ENCODE data around the gene GALNT6. TPM values are rescaled to one million over a fixed set of nuclear protein-coding genes. Genes with fewer than 3 reads are reported as not detected.

Gene GALNT6
- total and polyA plus RNA-seq, 7 experiments from 2014 or later, result 2.5 to 19.5 (median 13.4) TPM

GRCh38 chr12:51429700-51430099, 38.5 kb upstream of the GALNT6 start:
- Mint-ChIP-seq H3K27me3 (peaks cover 0 to 18% (median 0%) of the 10 kb centered on the region in 5 donors), H3K27ac (no peak overlapping the region), H3K9me3 (peaks cover 0 to 1% (median 0%) of the 10 kb centered on the region in 11 donors), H3K36me3 (no peaks in the 10 kb centered on the region), H3K4me1 (peaks cover 0 to 26% (median 4%) of the 10 kb centered on the region in 7 donors), H3K4me3 (no peak overlapping the region)
- Histone ChIP-seq H3K36me3 (ENCODE audit: control insufficient read depth in 2 of 3, insufficient read depth in 3 of 3, low read length in 3 of 3) (no peaks in the 10 kb centered on the region), H3K27ac (ENCODE audit: low read depth, low read length) (no peak overlapping the region), H3K4me1 (ENCODE audit: control insufficient read depth in 2 of 2, insufficient read depth in 2 of 2, low read length in 2 of 2) (no peaks in the 10 kb centered on the region), H3K27me3 (ENCODE audit: control insufficient read depth in 2 of 2, insufficient read depth in 2 of 2, low read length in 2 of 2) (no peaks in the 10 kb centered on the region), H3K9me3 (ENCODE audit: control insufficient read depth in 2 of 3, low read length in 3 of 3) (no peaks in the 10 kb centered on the region), H3K4me3 (ENCODE audit: low read length) (no peak overlapping the region)
- intact Hi-C loops (cut with micrococcal nuclease), result loop anchor here (10.0 kb wide), 2 partner anchors 545 to 555 kb away; no protein-coding TSS in a partner anchor
- ChIA-PET POLR2A (no interaction called here), CTCF (interaction anchor here (0.7 kb wide), 1 partner anchor 63 kb away, joined by 3 read pairs; no protein-coding TSS in a partner anchor)
- no peak for ATAC-seq
- no peak for DNase-seq

- H3K4me1 ChIP-seq (ENCODE audit: control insufficient read depth in 2 of 2, insufficient read depth in 2 of 2, low read length in 2 of 2), result peaks cover 5% of the 10 kb centered on the region in 2 donors
- intact Hi-C loops (cut with micrococcal nuclease), result loop anchor here (10.0 kb wide), 2 partner anchors 547 to 557 kb away; no protein-coding TSS in a partner anchor
- peaks cover 0 to 16% (median 0%) of the 10 kb centered on the region in 5 donors for H3K27me3 Mint-ChIP-seq
- DNase-seq, result no peak
- no peaks in the 10 kb centered on the region for H3K9me3 ChIP-seq (ENCODE audit: control insufficient read depth in 2 of 3, low read length in 3 of 3)
- H3K9me3 Mint-ChIP-seq, result peaks cover 0 to 1% (median 0%) of the 10 kb centered on the region in 11 donors
- H3K4me3 ChIP-seq (ENCODE audit: low read length), result no peak overlapping the region
- CTCF ChIA-PET, result interaction anchor here (1.1 to 1.6 kb wide), 2 partner anchors 102 to 104 kb away, joined by 4 to 5 read pairs; no protein-coding TSS in a partner anchor
- no peak overlapping the region for H3K27ac Mint-ChIP-seq
- no peak overlapping the region for H3K4me3 Mint-ChIP-seq
- H3K27me3 ChIP-seq (ENCODE audit: control insufficient read depth in 2 of 2, insufficient read depth in 2 of 2, low read length in 2 of 2), result no peaks in the 10 kb centered on the region
- POLR2A ChIA-PET, result interaction anchor here (1.4 kb wide), 1 partner anchor 34 kb away, joined by 3 read pairs; no protein-coding TSS in a partner anchor
- no peaks in the 10 kb centered on the region for H3K36me3 Mint-ChIP-seq
- no peak overlapping the region for H3K27ac ChIP-seq (ENCODE audit: low read depth, low read length)
- ATAC-seq, result no peak
- H3K4me1 Mint-ChIP-seq, result peaks cover 4 to 29% (median 9%) of the 10 kb centered on the region in 7 donors
- H3K36me3 ChIP-seq (ENCODE audit: control insufficient read depth in 2 of 3, insufficient read depth in 3 of 3, low read length in 3 of 3), result no peaks in the 10 kb centered on the region
Observed at GRCh38 chr12:51428256-51428655, 37.0 kb upstream of the GALNT6 start.

- peaks cover 0 to 13% (median 0%) of the 10 kb centered on the region in 5 donors for H3K27me3 Mint-ChIP-seq
- H3K4me1 Mint-ChIP-seq, result peaks cover 11 to 33% (median 13%) of the 10 kb centered on the region in 7 donors
- no peaks in the 10 kb centered on the region for H3K36me3 Mint-ChIP-seq
- Histone ChIP-seq H3K27me3 (ENCODE audit: control insufficient read depth in 2 of 2, insufficient read depth in 2 of 2, low read length in 2 of 2) (no peaks in the 10 kb centered on the region), H3K4me1 (ENCODE audit: control insufficient read depth in 2 of 2, insufficient read depth in 2 of 2, low read length in 2 of 2) (peaks cover 5% of the 10 kb centered on the region in 2 donors), H3K27ac (ENCODE audit: low read depth, low read length) (no peak within 1 kb of the TSS), H3K9me3 (ENCODE audit: control insufficient read depth in 2 of 3, low read length in 3 of 3) (no peaks in the 10 kb centered on the region), H3K36me3 (ENCODE audit: control insufficient read depth in 2 of 3, insufficient read depth in 3 of 3, low read length in 3 of 3) (no peaks in the 10 kb centered on the region), H3K4me3 (ENCODE audit: low read length) (peak within 1 kb of the TSS; percentile 56)
- H3K4me3 Mint-ChIP-seq, result peak within 1 kb of the TSS; percentile 75 to 90 (median 82)
- no peaks in the 10 kb centered on the region for H3K9me3 Mint-ChIP-seq
- H3K27ac Mint-ChIP-seq, result peak within 1 kb of the TSS in 8 of 9 donors; percentile 2 to 90 (median 48)
- ChIA-PET CTCF (interaction anchor here (0.8 to 6.8 kb wide), 3 partner anchors 90 to 399 kb away, joined by 3 to 67 read pairs (median 3); no protein-coding TSS in a partner anchor), POLR2A (no interaction called here)
- peak; percentile 91 for ATAC-seq
- peak; percentile 22 to 83 (median 51) for DNase-seq
- intact Hi-C loops (cut with micrococcal nuclease), result loop anchor here (1.0 to 10.0 kb wide), 8 partner anchors 30 to 560 kb away; a partner anchor contains a TSS
Observed at GRCh38 chr12:51424662-51425539, 33.7 kb upstream of the GALNT6 start, which contains the start of gene SLC4A8. Gene SLC4A8 (plus strand): TSS chr12:51424831. CDS start chr12:51424988, 157 bp downstream.

- H3K4me1 Mint-ChIP-seq, result peaks cover 12 to 36% (median 20%) of the 10 kb centered on the region in 7 donors
- Histone ChIP-seq H3K27me3 (ENCODE audit: control insufficient read depth in 2 of 2, insufficient read depth in 2 of 2, low read length in 2 of 2) (no peaks in the 10 kb centered on the region), H3K4me1 (ENCODE audit: control insufficient read depth in 2 of 2, insufficient read depth in 2 of 2, low read length in 2 of 2) (peaks cover 5% of the 10 kb centered on the region in 2 donors), H3K9me3 (ENCODE audit: control insufficient read depth in 2 of 3, low read length in 3 of 3) (no peaks in the 10 kb centered on the region), H3K36me3 (ENCODE audit: control insufficient read depth in 2 of 3, insufficient read depth in 3 of 3, low read length in 3 of 3) (no peaks in the 10 kb centered on the region), H3K27ac (ENCODE audit: low read depth, low read length) (no peak overlapping the region), H3K4me3 (ENCODE audit: low read length) (peak overlapping the region; percentile 56)
- no peaks in the 10 kb centered on the region for H3K9me3 Mint-ChIP-seq
- POLR2A ChIA-PET, result no interaction called here
- ATAC-seq, result no peak
- CTCF ChIA-PET, result interaction anchor here (0.8 to 6.8 kb wide), 2 partner anchors 90 to 108 kb away, joined by 3 to 67 read pairs; no protein-coding TSS in a partner anchor
- peaks cover 0 to 17% (median 0%) of the 10 kb centered on the region in 5 donors for H3K27me3 Mint-ChIP-seq
- peak overlapping the region in 2 of 9 donors; percentile 49 to 60 for H3K27ac Mint-ChIP-seq
- intact Hi-C loops (cut with micrococcal nuclease), result loop anchor here (1.0 to 10.0 kb wide), 7 partner anchors 29 to 561 kb away; a partner anchor contains a TSS
- DNase-seq, result no peak
- H3K4me3 Mint-ChIP-seq, result peak overlapping the region; percentile 75 to 90 (median 80)
- H3K36me3 Mint-ChIP-seq, result no peaks in the 10 kb centered on the region
Observed at GRCh38 chr12:51424094-51424661, 33.0 kb upstream of the GALNT6 start.

GRCh38 chr12:51421266-51421884, 30.2 kb upstream of the GALNT6 start:
- Histone ChIP-seq H3K27ac (ENCODE audit: low read depth, low read length) (no peak overlapping the region), H3K4me1 (ENCODE audit: control insufficient read depth in 2 of 2, insufficient read depth in 2 of 2, low read length in 2 of 2) (peaks cover 5% of the 10 kb centered on the region in 2 donors), H3K27me3 (ENCODE audit: control insufficient read depth in 2 of 2, insufficient read depth in 2 of 2, low read length in 2 of 2) (no peaks in the 10 kb centered on the region), H3K4me3 (ENCODE audit: low read length) (no peak overlapping the region), H3K36me3 (ENCODE audit: control insufficient read depth in 2 of 3, insufficient read depth in 3 of 3, low read length in 3 of 3) (no peaks in the 10 kb centered on the region), H3K9me3 (ENCODE audit: control insufficient read depth in 2 of 3, low read length in 3 of 3) (no peaks in the 10 kb centered on the region)
- H3K9me3 Mint-ChIP-seq, result no peaks in the 10 kb centered on the region
- CTCF ChIA-PET, result interaction anchor here (0.6 to 6.8 kb wide), 11 partner anchors 9 to 454 kb away, joined by 3 to 67 read pairs (median 4); a partner anchor contains a TSS
- intact Hi-C loops (cut with micrococcal nuclease), result loop anchor here (1.0 to 10.0 kb wide), 7 partner anchors 111 to 563 kb away; partner anchors contain the start of gene SCN8A (in 1 of the 2)
- DNase-seq, result peak in 7 of 9 donors; percentile 33 to 65 (median 53)
- H3K27ac Mint-ChIP-seq, result peak overlapping the region in 1 of 9 donors; percentile 18
- peak; percentile 46 for ATAC-seq
- H3K4me3 Mint-ChIP-seq, result no peak overlapping the region
- POLR2A ChIA-PET, result no interaction called here
- peaks cover 12 to 34% (median 20%) of the 10 kb centered on the region in 7 donors for H3K4me1 Mint-ChIP-seq
- peaks cover 0 to 17% (median 0%) of the 10 kb centered on the region in 5 donors for H3K27me3 Mint-ChIP-seq
- H3K36me3 Mint-ChIP-seq, result peaks cover 0 to 5% (median 0%) of the 10 kb centered on the region in 5 donors

Data from naive thymus-derived CD4-positive, alpha-beta T cell (primary cell).